Measurements from ENCODE around the gene ACP2.

Gene ACP2

GRCh38 chr11:47248664-47249377, at the start of gene ACP2:
Gene ACP2 (minus strand): TSS chr11:47248814. CDS start chr11:47248789, 25 bp downstream.
- DNase-seq (ENCODE audit: low read depth in 2 of 2) = peak; percentile 57

- no peak for DNase-seq (ENCODE audit: low read depth in 2 of 2)
These were observed 47.4 kb upstream of the ACP2 start for GRCh38 chr11:47296045-47296444.

GRCh38 chr11:47295385-47295784, 46.8 kb upstream of the ACP2 start:
- no peak for DNase-seq (ENCODE audit: low read depth in 2 of 2)

GRCh38 chr11:47289856-47290255, 41.2 kb upstream of the ACP2 start:
- no peak for DNase-seq (ENCODE audit: low read depth in 2 of 2)

- no peak for DNase-seq (ENCODE audit: low read depth in 2 of 2)
These were observed 39.5 kb upstream of the ACP2 start for GRCh38 chr11:47288066-47288465.

GRCh38 chr11:47285969-47286770, 37.6 kb upstream of the ACP2 start:
- no peak for DNase-seq (ENCODE audit: low read depth in 2 of 2)

GRCh38 chr11:47284151-47284550, 35.5 kb upstream of the ACP2 start:
- no peak for DNase-seq (ENCODE audit: low read depth in 2 of 2)

GRCh38 chr11:47282462-47282861, 33.8 kb upstream of the ACP2 start:
- no peak for DNase-seq (ENCODE audit: low read depth in 2 of 2)

- DNase-seq (ENCODE audit: low read depth in 2 of 2) = no peak
These were observed 32.2 kb upstream of the ACP2 start for GRCh38 chr11:47280860-47281259.

GRCh38 chr11:47280099-47280498, 31.5 kb upstream of the ACP2 start:
- DNase-seq (ENCODE audit: low read depth in 2 of 2) = no peak

GRCh38 chr11:47278769-47279168, 30.2 kb upstream of the ACP2 start:
- no peak for DNase-seq (ENCODE audit: low read depth in 2 of 2)

GRCh38 chr11:47278058-47278457, 29.4 kb upstream of the ACP2 start:
- DNase-seq (ENCODE audit: low read depth in 2 of 2) = no peak

GRCh38 chr11:47276923-47277322, 28.3 kb upstream of the ACP2 start:
- DNase-seq (ENCODE audit: low read depth in 2 of 2) = no peak

- DNase-seq (ENCODE audit: low read depth in 2 of 2) = no peak
These were observed 26.1 kb upstream of the ACP2 start for GRCh38 chr11:47274495-47275235.

- no peak for DNase-seq (ENCODE audit: low read depth in 2 of 2)
These were observed 24.1 kb upstream of the ACP2 start for GRCh38 chr11:47272706-47273105.

- no peak for DNase-seq (ENCODE audit: low read depth in 2 of 2)
These were observed 23.5 kb upstream of the ACP2 start for GRCh38 chr11:47271961-47272661.

GRCh38 chr11:47271328-47271727, 22.7 kb upstream of the ACP2 start:
- no peak for DNase-seq (ENCODE audit: low read depth in 2 of 2)

GRCh38 chr11:47270331-47271271, 22.0 kb upstream of the ACP2 start:
- no peak for DNase-seq (ENCODE audit: low read depth in 2 of 2)

- peak; percentile 84 for DNase-seq (ENCODE audit: low read depth in 2 of 2)
These were observed 21.3 kb upstream of the ACP2 start, which contains the start of gene MADD for GRCh38 chr11:47269829-47270305. Gene MADD (plus strand): TSS chr11:47270133.

Measured in stimulated activated CD4-positive, alpha-beta T cell treated with anti-CD3 and anti-CD28 coated beads, Interleukin-1b, Interleukin-23, amount 100 ng/mL, for 1 hour (primary cell).